Measurements from ENCODE around the gene C4BPA. TPM values are rescaled to one million over a fixed set of nuclear protein-coding genes. Genes with fewer than 3 reads are reported as not detected.

The C4BPA gene
- total RNA-seq, 4 donors from 2014 or later = not detected

GRCh38 chr1:207091200-207091908, 12.7 kb upstream of the C4BPA start:
- no peak overlapping the region for H3K4me3 ChIP-seq (replicated peaks in 1 of 3)
- no peak overlapping the region for H3K27ac ChIP-seq
- DNase-seq = no peak
- intact Hi-C loops (cut with DNase I) = no loop called here
- no peak for TF ChIP-seq POLR2A (IDR thresholded peaks at IDR 0.05)
- TF ChIP-seq, protein P1, sequence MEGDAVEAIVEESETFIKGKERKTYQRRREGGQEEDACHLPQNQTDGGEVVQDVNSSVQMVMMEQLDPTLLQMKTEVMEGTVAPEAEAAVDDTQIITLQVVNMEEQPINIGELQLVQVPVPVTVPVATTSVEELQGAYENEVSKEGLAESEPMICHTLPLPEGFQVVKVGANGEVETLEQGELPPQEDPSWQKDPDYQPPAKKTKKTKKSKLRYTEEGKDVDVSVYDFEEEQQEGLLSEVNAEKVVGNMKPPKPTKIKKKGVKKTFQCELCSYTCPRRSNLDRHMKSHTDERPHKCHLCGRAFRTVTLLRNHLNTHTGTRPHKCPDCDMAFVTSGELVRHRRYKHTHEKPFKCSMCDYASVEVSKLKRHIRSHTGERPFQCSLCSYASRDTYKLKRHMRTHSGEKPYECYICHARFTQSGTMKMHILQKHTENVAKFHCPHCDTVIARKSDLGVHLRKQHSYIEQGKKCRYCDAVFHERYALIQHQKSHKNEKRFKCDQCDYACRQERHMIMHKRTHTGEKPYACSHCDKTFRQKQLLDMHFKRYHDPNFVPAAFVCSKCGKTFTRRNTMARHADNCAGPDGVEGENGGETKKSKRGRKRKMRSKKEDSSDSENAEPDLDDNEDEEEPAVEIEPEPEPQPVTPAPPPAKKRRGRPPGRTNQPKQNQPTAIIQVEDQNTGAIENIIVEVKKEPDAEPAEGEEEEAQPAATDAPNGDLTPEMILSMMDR (IDR thresholded peaks at IDR 0.05) = no peak
- no peaks in the 10 kb centered on the region for H3K4me1 ChIP-seq
- H3K9me3 ChIP-seq = no peaks in the 10 kb centered on the region
- H3K27me3 ChIP-seq = no peaks in the 10 kb centered on the region
- H3K36me3 ChIP-seq = no peaks in the 10 kb centered on the region
- 70 to 73% methylated on average over 4 of the region's 4 CpGs for WGBS, 2 donors

GRCh38 chr1:207093944-207094343, 10.1 kb upstream of the C4BPA start:
- intact Hi-C loops (cut with DNase I) = no loop called here
- WGBS, 2 donors = 63 to 67% methylated on average over 2 of the region's 2 CpGs
- no peaks in the 10 kb centered on the region for H3K36me3 ChIP-seq
- no peaks in the 10 kb centered on the region for H3K9me3 ChIP-seq
- DNase-seq = no peak
- H3K4me1 ChIP-seq = no peaks in the 10 kb centered on the region
- no peak for TF ChIP-seq POLR2A (IDR thresholded peaks at IDR 0.05)
- TF ChIP-seq, protein P1 (IDR thresholded peaks at IDR 0.05) = no peak
- H3K27me3 ChIP-seq = no peaks in the 10 kb centered on the region
- H3K27ac ChIP-seq = no peak overlapping the region
- H3K4me3 ChIP-seq (replicated peaks in 1 of 3) = no peak overlapping the region

DNA sequence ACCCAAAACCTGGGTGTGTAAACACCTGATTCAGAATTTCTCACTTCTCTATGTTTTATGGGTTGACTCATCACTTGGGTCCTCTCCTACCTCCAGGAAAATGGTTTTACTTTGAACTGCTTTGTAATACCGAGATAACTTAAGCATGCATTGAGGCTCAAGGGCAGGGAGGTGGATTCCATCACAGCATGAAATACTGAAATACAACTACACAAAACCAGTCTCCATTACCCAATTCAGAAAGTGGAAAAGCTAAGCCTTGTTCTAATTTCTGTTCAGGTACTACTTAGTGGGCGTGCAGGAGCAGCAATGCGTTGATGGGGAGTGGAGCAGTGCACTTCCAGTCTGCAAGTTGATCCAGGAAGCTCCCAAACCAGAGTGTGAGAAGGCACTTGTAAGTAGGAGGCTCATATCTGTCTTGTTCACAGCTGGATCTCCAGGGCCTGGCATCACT, 6.1 kb upstream of the C4BPA start:
- WGBS, 2 donors = 97 to 99% methylated on average over 3 of the region's 3 CpGs
- TF ChIP-seq POLR2A (IDR thresholded peaks at IDR 0.05) = no peak
- TF ChIP-seq, protein P1 (IDR thresholded peaks at IDR 0.05) = no peak
- no peak overlapping the region for H3K27ac ChIP-seq
- no peak for DNase-seq
- H3K27me3 ChIP-seq = no peaks in the 10 kb centered on the region
- no peaks in the 10 kb centered on the region for H3K36me3 ChIP-seq
- intact Hi-C loops (cut with DNase I) = no loop called here
- no peak overlapping the region for H3K4me3 ChIP-seq (replicated peaks in 1 of 3)
- H3K4me1 ChIP-seq = no peaks in the 10 kb centered on the region
- H3K9me3 ChIP-seq = no peaks in the 10 kb centered on the region

DNA sequence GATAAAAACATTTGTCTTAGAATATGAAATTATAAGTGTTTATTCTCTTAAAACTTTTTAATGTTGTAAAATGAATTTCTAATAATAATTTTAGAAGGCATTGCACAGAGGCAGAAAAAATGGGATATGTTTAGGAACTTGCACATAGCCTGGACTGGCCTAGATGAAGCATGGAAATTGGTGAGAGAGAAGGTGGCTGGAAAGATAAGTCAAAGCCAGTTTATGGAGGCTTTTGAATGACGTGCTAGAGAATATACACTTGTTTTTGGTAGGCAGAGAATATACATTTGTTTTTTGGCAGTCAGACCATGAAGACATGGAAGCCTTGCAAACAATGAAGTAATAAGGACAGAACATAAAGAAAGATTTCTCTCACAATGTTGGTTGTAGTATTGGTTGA, 2.3 kb upstream of the C4BPA start:
- H3K27ac ChIP-seq = no peak overlapping the region
- no peaks in the 10 kb centered on the region for H3K36me3 ChIP-seq
- no peaks in the 10 kb centered on the region for H3K9me3 ChIP-seq
- TF ChIP-seq POLR2A (IDR thresholded peaks at IDR 0.05) = no peak
- TF ChIP-seq, protein P1 (IDR thresholded peaks at IDR 0.05) = no peak
- 85 to 88% methylated on average over 1 of the region's 1 CpG for WGBS, 2 donors
- H3K4me1 ChIP-seq = no peaks in the 10 kb centered on the region
- intact Hi-C loops (cut with DNase I) = no loop called here
- H3K27me3 ChIP-seq = no peaks in the 10 kb centered on the region
- no peak overlapping the region for H3K4me3 ChIP-seq (replicated peaks in 1 of 3)
- no peak for DNase-seq

DNA sequence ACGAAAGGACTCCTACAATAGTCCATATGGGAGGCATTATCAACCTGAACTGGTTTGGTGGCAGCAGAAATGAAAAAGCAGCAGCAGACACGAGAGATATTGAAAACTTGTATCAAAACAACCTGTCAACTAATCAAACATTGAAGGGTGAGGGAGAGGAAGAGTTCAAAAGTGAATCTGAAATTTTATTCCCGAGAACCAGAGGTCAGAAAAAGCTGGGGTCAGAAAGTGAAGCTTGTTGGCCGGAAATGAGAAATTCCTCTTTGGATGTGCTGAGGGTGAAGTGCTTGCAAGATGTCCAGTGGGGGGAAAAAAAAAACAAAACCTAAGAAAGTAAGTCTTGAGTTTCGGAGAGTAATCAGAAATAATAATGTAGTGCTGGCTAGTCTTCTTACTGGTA, 1.9 kb upstream of the C4BPA start:
- Histone ChIP-seq H3K27ac (no peak overlapping the region), H3K4me1 (no peaks in the 10 kb centered on the region), H3K4me3 (replicated peaks in 1 of 3) (no peak overlapping the region), H3K36me3 (no peaks in the 10 kb centered on the region), H3K27me3 (no peaks in the 10 kb centered on the region), H3K9me3 (no peaks in the 10 kb centered on the region)
- WGBS, 2 donors = 74 to 78% methylated on average over 5 of the region's 5 CpGs
- TF ChIP-seq POLR2A (IDR thresholded peaks at IDR 0.05) = no peak
- TF ChIP-seq, protein P1 (IDR thresholded peaks at IDR 0.05) = no peak
- intact Hi-C loops (cut with DNase I) = no loop called here
- no peak for DNase-seq

Data from thyroid gland (tissue), 4 donors.